SH-SY5Y (cell line): ENCODE data around the gene CWC15.

Experiments used
- GATA2 ChIP-seq: IDR thresholded peaks from 2 replicates; pipeline ENCODE4 v1.6.1; 2011; ENCODE audit warnings: mild to moderate bottlenecking, low read depth, low read length
- GATA3 ChIP-seq: IDR thresholded peaks from 2 replicates; pipeline ENCODE4 v1.6.1; 2011; ENCODE audit warnings: low read depth, mild to moderate bottlenecking, low read length, moderate library complexity

- no peak for TF ChIP-seq GATA2
- no peak for TF ChIP-seq GATA3
Measured at GRCh38 chr11:95016139-95016538, 42.8 kb upstream of the CWC15 start.
